Left cardiac atrium (tissue), 4 donors: ENCODE data around the gene EEIG2. TPM values are rescaled to one million over a fixed set of nuclear protein-coding genes. Genes with fewer than 3 reads are reported as not detected.
A peak's percentile ranks its signal among the peaks of the same experiment; 100 is the strongest.

Experiments used
- ATAC-seq, 2 donors: fragments of 200-7000 bp; cut with Tn5 transposase; one replicate each; pipeline ENCODE4 v1.9.1; 2020; ENCODE audit warnings: mild to moderate bottlenecking in 2 of 2, moderate library complexity in 2 of 2
- DNase-seq: peaks from one replicate; pipeline ENCODE4 v3.0.0-alpha.2; 2020
- intact Hi-C, 2 donors: fragments of 100-400 bp; cut with DNase I; formaldehyde crosslinking; loops; one replicate each; pipeline versions ENCODE4 v1.14.1 to v1.15.1; 2022 to 2023
- total RNA-seq, 2 donors: library from RNA; stranded (reverse); fragmentation: NEBNext Ultra II Directional; extraction: Animal tissue kit (Norgen Biotek cat#: 25700); gene quantifications; one replicate each; pipeline ENCODE4 v1.2.1, GENCODE V29; 2021
- donor health status: DM: no; HTN: yes; CAD: no.
- donor health status: DM: no; HTN: yes; CAD: no; lungs with severe emphysema.
- donor health status: DM: yes; HTN: yes; CAD: no.
- donor health status: Dilated cardiomyopathy.

Gene EEIG2
- total RNA-seq, 2 donors from 2014 or later, result 8.5 to 9.9 TPM

DNA sequence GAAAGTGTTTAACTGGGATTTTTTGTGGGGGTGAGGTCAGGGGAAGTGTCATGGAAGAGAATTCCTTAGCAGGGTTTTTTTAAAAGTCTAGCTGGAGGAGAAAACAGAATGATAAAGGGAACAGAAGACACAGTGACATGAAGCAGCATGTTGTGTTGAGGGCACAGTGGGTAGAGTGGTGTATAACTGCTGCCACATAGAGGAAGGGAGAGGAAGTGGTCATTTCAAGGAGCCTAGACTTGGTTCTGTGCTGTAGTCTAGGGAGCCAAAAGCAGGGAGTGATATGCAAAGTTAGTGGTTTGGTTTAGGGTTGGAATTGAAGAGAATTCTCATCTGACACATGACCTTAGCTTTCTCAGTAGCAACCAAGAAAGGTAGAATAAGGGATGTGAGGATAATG, 10.2 kb downstream of the EEIG2 start:
- intact Hi-C loops, result no loop called here
- DNase-seq (no peak), ATAC-seq (peak; percentile 78 to 84)

DNA sequence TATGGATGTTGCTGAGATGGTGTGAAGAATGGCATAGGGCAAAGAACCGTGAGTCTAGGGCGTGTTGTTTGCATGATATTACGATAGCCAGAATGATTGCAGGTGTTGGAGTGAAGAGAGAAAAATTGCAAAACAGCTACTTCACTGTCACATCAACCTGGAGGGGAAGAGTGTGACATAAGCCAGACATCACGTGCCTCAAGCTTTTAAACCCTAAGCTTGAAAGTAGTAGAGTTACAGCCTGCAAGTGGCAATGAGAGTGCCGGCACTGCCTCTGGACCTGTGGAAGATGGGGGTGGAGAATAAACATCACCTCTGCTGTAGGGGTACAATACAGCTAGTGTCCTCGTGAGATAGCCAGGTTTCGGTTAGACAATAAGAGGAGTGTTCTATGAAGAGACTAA, 11.1 kb downstream of the EEIG2 start:
- DNase-seq (no peak), ATAC-seq (no peak)
- intact Hi-C loops, result no loop called here

DNA sequence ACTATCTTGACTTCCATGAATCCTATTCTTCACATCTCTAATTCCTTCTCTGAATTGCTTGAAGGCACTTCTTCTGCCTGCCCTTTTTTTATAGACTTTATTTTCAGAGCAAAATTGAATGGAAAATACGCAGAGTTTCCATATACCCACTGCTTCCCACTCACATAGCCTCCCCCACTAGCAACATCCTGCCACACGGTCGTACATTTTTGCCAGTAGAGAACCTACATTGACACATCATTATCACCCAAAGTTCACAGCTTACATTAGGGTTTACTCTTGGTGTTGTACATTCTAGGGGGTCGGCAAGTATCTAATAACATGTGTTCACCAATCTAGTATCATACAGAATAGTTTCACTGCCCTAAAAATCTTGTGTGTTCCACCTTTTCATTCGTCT, 12.3 kb downstream of the EEIG2 start:
- no peak for ATAC-seq

GRCh38 chr1:108573183-108573582, 13.3 kb downstream of the EEIG2 start:
- ATAC-seq (no peak), DNase-seq (no peak)
- intact Hi-C loops, result no loop called here

More for the DNA sequence above, 12.3 kb downstream of the EEIG2 start:
- intact Hi-C loops, result no loop called here
- no peak for DNase-seq

DNA sequence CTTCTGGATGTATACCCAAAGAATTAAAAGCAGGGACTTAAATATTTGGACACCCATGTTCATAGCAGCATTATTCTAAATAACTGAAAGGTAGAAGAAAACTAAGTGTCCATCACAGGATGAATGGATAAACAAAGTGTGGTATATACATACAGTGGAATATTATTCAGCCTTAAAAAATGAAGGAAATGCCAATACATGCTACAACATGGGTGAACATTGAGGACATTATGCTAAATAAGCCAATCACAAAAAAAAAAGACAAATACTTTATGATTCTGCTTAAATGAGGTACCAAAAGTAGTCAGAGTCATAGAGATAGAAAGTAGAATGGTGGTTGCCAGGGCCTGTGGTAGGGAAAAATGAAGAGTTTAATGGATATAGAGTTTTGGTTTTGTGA, 14.1 kb downstream of the EEIG2 start:
- DNase-seq, result no peak
- intact Hi-C loops, result no loop called here
- no peak for ATAC-seq

DNA sequence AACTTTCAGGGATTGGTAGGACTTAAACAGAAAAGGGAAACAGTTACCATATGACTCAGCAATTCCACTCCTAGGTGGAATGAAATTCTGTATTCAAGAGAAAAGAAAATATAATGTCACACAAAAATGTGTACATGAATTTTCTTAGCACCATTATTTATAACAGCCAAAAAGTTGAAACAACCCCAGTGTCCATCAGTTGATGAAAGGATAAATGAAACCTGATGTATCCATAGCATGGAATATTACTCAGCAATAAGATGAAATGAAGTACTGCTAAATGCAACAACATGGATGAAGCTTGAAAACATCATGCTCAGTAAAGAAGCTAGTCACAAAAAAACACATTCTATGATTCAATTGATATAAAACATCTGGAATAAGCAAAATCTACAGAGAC, 15.5 kb downstream of the EEIG2 start:
- ATAC-seq, result no peak

GRCh38 chr1:108583757-108584427, 24.0 kb downstream of the EEIG2 start:
- DNase-seq (no peak), ATAC-seq (peak in 1 of 2 donors; percentile 30)
- intact Hi-C loops, result no loop called here

More for the DNA sequence above, 15.5 kb downstream of the EEIG2 start:
- intact Hi-C loops, result no loop called here
- DNase-seq, result no peak

DNA sequence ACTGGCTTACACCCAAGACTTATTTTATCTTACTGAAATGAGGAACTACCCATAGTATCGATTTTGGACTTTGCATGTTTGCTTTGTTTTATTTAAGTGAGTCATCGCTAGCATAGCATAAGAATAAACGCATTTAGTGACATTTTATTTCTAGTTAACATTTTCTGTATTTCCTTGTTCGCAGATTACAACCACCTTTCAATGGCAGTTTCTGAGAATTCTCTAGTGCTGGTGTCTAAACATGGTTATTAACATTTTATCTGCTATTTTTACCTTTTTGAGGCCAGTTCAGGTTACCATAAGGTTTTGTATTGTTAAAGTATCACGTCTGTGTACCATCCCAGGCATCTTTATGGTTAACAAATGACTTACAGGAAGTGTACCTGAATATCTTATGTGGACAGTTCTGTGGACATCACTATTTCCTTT, 24.5 kb downstream of the EEIG2 start:
- DNase-seq (no peak), ATAC-seq (no peak)
- intact Hi-C loops, result no loop called here

DNA sequence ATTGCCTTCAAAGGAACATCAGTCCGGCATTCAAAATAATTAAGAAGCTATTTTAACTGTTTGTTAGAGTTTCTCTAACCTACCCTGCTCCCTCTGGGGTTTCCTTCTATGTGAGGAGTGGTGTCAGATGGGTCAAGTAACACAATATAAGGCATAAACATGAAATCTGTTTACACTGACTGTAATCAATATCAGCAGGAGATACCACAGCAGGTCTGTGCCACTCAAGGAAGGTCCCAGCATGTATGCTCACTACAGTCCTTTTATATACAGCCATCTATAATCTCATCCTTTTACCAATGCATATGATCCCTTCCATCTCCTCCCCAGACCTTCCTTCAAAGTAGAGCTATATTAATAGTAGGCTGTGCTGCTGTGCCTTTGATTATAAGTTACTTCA, 25.4 kb downstream of the EEIG2 start:
- intact Hi-C loops, result no loop called here
- ATAC-seq (no peak), DNase-seq (no peak)

DNA sequence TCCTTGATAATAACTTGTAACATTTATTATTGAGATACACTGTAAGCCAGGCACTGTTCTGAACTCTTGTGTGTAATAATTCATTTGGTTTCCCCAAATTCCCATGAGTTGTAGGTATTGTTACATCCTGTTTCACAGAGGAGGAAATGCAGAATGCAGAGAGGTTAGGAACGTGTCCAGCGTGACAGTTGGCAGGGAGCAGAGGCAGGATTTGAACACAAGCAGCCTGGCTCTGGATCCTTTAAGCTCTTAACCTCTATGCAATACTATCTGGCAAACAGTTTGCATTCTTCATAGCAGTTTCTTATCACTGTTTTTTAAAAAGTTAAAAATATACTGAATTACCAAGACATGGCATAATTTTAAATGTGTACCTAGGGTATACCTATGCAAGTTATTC, 30.5 kb downstream of the EEIG2 start:
- intact Hi-C loops, result no loop called here
- ATAC-seq (peak; percentile 53 to 58), DNase-seq (no peak)

GRCh38 chr1:108590957-108591356, 31.1 kb downstream of the EEIG2 start:
- ATAC-seq (peak; percentile 68 to 80), DNase-seq (no peak)
- intact Hi-C loops, result no loop called here

- DNase-seq (peak; percentile 33), ATAC-seq (peak; percentile 64 to 74)
- intact Hi-C loops, result no loop called here
Measured at GRCh38 chr1:108591466-108591865, 31.6 kb downstream of the EEIG2 start.

GRCh38 chr1:108592030-108592759, 32.3 kb downstream of the EEIG2 start:
- ATAC-seq (peak in 1 of 2 donors; percentile 14), DNase-seq (no peak)
- intact Hi-C loops, result no loop called here

DNA sequence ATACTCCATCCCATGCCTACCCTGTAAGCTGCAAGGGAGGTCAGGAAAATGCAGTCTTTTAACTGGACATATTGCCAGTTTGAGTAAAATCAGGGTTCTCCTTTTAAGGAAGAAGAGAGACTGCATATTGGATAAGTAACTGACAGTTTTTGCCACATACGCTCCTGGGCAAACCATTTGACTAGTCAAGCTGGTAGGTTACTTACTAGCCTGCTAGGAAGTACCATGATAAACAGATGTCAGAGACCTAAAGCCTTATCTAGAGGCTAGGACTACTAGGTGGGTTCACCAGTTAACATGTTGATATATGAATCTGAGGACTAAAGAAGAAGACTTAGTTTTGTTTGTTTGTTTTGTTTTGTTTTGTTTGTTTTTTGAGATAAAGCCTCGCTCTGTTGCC, 33.5 kb downstream of the EEIG2 start:
- intact Hi-C loops, result no loop called here
- ATAC-seq, result no peak
- no peak for DNase-seq

DNA sequence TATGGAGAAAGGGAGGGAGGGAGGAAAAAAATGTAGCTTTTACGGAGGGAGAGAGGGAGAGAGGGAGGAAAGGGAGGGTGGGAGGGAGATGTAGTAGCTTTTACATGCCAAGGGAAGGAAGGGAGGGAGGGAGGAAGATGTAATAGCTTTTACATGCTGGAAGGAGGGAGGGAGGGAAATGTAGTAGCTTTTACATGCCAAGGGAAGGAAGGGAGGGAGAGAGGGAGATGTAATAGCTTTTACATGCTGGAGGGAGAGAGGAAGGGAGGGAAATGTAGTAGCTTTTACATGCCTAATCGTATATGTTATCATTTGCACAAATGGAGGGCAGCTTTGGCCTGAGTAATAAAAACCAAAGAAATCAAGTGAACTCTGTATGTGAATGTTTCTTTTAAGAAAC, 35.6 kb downstream of the EEIG2 start:
- no peak for DNase-seq
- intact Hi-C loops, result loop anchor here in 1 of 2 donors (5.0 kb wide), 1 partner anchor 38 kb away; no protein-coding TSS in a partner anchor
- ATAC-seq, result peak; percentile 21 to 48

DNA sequence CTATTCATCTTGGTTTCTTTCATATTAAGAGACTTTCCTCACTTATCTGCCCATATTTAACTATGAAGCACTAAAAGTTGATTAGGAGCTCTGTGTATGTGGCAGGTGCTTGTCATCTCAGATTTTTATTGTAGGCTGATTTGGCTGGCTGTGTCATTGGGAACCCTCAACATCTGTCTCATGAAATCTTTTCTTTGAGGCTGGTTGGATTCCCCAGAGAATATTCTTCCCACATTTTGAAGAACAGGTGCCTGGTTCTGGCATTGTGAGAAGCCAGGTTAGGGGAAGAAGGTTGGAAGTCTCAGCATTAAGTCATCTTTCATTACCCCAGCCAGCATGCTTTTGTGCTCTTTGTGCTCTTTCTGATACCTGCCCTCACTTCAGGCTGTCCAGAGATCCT, 37.1 kb downstream of the EEIG2 start:
- ATAC-seq (no peak), DNase-seq (no peak)
- intact Hi-C loops, result loop anchor here in 1 of 2 donors (5.0 kb wide), 1 partner anchor 40 kb away; no protein-coding TSS in a partner anchor

- intact Hi-C loops, result loop anchor here in 1 of 2 donors (5.0 kb wide), 1 partner anchor 41 kb away; no protein-coding TSS in a partner anchor
- no peak for ATAC-seq
- DNase-seq, result no peak
Measured at GRCh38 chr1:108598340-108598739, 38.4 kb downstream of the EEIG2 start.

GRCh38 chr1:108600504-108600903, 40.6 kb downstream of the EEIG2 start:
- intact Hi-C loops, result no loop called here
- peak in 1 of 2 donors; percentile 46 for ATAC-seq
- DNase-seq, result no peak

- intact Hi-C loops, result no loop called here
- DNase-seq (no peak), ATAC-seq (no peak)
Measured at GRCh38 chr1:108601708-108602410, 42.0 kb downstream of the EEIG2 start.

DNA sequence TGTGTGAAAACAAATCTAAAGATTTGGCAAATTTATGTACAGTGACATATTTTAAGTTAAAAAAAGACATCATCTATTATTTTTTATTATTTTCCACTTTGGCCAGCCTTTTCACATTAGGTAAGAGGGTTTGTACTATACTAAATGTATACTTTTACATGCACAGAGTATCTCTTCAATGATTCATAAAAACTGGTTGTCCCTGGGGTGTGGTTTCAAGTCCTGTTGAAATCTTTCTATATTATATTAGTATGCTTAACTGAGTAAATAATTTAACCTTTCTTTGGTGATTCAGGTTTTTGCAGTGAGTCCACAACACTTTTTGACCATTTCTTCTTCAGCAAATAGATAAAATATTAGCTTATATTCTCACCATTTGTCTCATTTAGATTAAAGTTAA, 45.7 kb downstream of the EEIG2 start:
- DNase-seq (no peak), ATAC-seq (no peak)
- intact Hi-C loops, result no loop called here
